ENCODE measurements around the gene IGFBP2. TPM values are rescaled to one million over a fixed set of nuclear protein-coding genes. Genes with fewer than 3 reads are reported as not detected.

Gene IGFBP2
- total and polyA plus RNA-seq, 2 experiments from 2014 or later = 451 to 476 TPM

DNA sequence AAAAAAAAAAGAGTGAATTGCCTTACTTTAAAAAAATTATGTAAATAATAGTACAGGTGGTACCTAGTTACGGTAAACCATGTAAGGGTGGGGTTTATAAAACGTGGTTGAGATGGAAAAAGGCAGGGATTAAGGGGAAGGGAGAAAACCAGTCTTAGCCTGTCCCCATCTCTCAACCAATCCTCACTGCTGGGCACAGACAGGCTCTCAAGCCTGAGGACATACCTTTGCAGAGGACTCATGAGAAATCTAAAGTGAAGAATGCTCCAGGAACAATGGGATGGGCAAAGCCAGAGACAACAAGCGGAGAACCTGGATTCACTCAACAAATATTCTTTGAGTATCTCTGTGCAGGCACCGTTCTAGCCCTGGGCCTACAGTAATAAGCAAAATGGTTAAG lies 3.4 kb upstream of the IGFBP2 start:
- H3K36me3 ChIP-seq = no peaks in the 10 kb centered on the region
- TF ChIP-seq, protein P1, sequence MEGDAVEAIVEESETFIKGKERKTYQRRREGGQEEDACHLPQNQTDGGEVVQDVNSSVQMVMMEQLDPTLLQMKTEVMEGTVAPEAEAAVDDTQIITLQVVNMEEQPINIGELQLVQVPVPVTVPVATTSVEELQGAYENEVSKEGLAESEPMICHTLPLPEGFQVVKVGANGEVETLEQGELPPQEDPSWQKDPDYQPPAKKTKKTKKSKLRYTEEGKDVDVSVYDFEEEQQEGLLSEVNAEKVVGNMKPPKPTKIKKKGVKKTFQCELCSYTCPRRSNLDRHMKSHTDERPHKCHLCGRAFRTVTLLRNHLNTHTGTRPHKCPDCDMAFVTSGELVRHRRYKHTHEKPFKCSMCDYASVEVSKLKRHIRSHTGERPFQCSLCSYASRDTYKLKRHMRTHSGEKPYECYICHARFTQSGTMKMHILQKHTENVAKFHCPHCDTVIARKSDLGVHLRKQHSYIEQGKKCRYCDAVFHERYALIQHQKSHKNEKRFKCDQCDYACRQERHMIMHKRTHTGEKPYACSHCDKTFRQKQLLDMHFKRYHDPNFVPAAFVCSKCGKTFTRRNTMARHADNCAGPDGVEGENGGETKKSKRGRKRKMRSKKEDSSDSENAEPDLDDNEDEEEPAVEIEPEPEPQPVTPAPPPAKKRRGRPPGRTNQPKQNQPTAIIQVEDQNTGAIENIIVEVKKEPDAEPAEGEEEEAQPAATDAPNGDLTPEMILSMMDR (IDR thresholded peaks at IDR 0.05; ENCODE audit: low read depth, low read length) = no peak
- no peaks in the 10 kb centered on the region for H3K27me3 ChIP-seq
- no peak for DNase-seq (ENCODE audit: low read depth in 1 of 2, low spot score in 1 of 2)
- H3K4me1 ChIP-seq (ENCODE audit: low read depth) = peaks cover 3% of the 10 kb centered on the region
- no peak overlapping the region for H3K4me3 ChIP-seq
- no peaks in the 10 kb centered on the region for H3K9me3 ChIP-seq (ENCODE audit: low read depth)
- no peak overlapping the region for H3K27ac ChIP-seq

DNA sequence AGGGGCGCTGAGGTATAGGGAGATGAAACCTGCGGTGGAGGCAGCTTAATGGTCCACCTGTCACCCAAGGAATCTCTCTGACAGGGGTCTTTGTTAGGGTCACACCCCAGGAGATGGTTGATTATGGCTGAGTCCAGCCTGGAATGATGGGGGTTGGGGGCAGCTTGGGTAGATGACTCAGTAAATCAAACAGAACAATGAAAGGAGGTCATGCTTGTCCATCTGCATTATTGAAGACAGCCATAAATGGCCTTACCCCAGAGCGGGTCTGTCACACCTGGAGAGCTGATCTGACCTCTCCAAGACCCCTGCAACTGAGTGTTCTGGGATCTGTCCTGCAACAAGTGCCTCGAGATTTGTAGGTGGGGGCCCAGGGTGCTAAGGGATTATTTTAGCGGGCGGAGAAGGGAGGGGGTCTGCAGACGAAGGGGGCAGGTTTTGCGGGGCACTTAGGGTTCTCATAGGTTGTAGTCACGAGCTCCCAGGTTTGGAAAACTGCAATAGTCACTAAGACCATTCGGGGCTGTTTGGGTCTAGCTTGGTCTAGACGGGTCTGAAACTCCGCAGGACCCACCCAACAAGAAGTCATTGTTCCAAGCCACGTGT lies 771 bp upstream of the IGFBP2 start:
- Histone ChIP-seq H3K4me3 (peak overlapping the region; percentile 92), H3K27ac (peak overlapping the region; percentile 49), H3K9me3 (ENCODE audit: low read depth) (no peaks in the 10 kb centered on the region), H3K36me3 (no peaks in the 10 kb centered on the region), H3K4me1 (ENCODE audit: low read depth) (peaks cover 26% of the 10 kb centered on the region), H3K27me3 (no peaks in the 10 kb centered on the region)
- TF ChIP-seq, protein P1 (IDR thresholded peaks at IDR 0.05; ENCODE audit: low read depth, low read length) = no peak
- DNase-seq (ENCODE audit: low read depth in 1 of 2, low spot score in 1 of 2) = peak in 1 of 2 donors; percentile 36

DNA sequence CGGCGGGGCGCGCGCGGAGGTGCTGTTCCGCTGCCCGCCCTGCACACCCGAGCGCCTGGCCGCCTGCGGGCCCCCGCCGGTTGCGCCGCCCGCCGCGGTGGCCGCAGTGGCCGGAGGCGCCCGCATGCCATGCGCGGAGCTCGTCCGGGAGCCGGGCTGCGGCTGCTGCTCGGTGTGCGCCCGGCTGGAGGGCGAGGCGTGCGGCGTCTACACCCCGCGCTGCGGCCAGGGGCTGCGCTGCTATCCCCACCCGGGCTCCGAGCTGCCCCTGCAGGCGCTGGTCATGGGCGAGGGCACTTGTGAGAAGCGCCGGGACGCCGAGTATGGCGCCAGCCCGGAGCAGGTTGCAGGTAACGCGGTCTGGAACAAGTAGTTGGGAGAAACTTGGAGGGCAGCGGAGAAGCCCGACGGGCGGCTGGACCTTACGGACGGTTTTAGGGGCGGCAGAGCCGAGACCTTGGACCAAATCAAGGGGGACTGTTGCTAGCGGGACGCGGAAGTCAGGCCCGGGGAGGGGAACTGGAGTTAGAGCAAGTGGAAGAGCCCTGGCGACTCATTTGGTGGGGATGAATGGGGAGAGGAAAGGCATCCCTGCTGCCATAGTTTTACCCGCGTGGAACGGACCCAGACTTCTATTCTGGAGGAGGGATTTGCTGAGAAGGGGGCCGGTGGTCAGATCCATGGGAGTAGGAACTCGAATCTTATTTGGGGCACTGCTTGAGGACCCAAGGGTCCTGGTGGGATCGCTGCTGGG lies 573 bp downstream of the IGFBP2 start:
- no peaks in the 10 kb centered on the region for H3K9me3 ChIP-seq (ENCODE audit: low read depth)
- TF ChIP-seq, protein P1 (IDR thresholded peaks at IDR 0.05; ENCODE audit: low read depth, low read length) = no peak
- peaks cover 27% of the 10 kb centered on the region for H3K4me1 ChIP-seq (ENCODE audit: low read depth)
- DNase-seq (ENCODE audit: low read depth in 1 of 2, low spot score in 1 of 2) = peak in 1 of 2 donors; percentile 62
- no peaks in the 10 kb centered on the region for H3K36me3 ChIP-seq
- H3K27me3 ChIP-seq = no peaks in the 10 kb centered on the region
- no peak overlapping the region for H3K27ac ChIP-seq
- H3K4me3 ChIP-seq = peak overlapping the region; percentile 92

DNA sequence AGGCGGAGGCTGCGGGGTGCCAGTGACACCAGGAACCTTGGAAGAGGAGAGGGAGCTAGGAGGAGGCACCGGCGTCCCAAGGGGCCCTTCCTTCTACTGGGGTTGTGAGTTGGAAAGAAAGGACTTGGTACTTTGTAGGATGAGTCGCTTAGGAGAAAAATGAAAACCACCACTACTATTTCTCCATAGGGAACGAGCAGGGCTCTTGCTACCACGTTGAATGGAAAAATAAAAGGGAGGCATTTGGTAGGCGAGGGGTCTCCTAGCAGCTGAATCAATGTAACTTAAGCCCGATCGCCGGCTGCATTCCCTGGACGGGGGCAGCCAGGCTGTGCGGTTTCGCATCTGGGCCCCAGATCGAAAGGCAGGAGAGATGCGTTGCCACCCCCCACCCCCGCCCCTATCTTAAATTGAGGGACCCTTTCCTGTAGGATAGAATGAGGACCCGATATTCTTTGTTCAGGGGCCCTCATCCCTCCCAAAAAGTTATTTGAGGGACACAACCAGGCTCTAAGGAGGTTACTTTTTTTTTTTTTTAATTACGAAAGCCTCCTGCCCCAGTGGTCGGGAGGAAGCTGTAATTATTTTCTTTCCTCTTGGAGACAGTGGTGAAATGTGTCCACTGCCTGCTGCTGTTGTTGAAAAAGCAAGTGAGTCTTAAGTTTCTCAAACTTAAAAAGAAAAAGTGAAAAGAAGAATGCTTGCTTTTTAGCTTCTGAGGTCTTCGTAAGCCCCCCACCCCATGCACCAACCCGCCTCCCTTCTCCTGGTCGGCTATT lies 1.3 kb downstream of the IGFBP2 start:
- H3K27me3 ChIP-seq = no peaks in the 10 kb centered on the region
- no peaks in the 10 kb centered on the region for H3K36me3 ChIP-seq
- DNase-seq (ENCODE audit: low read depth in 1 of 2, low spot score in 1 of 2) = peak; percentile 26 to 40
- no peaks in the 10 kb centered on the region for H3K9me3 ChIP-seq (ENCODE audit: low read depth)
- TF ChIP-seq, protein P1 (IDR thresholded peaks at IDR 0.05; ENCODE audit: low read depth, low read length) = no peak
- peak overlapping the region; percentile 92 for H3K4me3 ChIP-seq
- H3K27ac ChIP-seq = no peak overlapping the region
- peaks cover 27% of the 10 kb centered on the region for H3K4me1 ChIP-seq (ENCODE audit: low read depth)

DNA sequence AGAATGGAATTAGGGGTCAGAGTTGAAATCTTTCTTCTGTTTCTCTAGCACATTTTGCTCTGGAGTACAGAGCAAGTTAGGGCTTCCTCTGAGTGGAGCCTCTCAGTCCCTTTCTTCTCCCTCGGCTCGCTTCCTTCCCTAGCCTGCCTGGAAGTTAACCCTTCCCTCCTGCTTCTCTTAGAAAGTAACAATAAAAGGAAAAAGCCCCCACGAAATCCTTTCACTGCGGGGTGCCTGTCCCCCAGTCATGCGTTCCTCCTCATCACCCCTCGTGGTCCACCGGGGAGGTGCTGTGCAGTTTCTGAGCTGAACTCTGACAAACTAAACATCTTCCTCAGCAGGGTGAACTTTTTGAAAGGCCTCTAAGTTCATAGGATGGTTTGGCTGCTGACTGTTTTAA lies 2.0 kb downstream of the IGFBP2 start:
- no peak overlapping the region for H3K27ac ChIP-seq

More for the DNA sequence above, 2.0 kb downstream of the IGFBP2 start:
- Histone ChIP-seq H3K9me3 (ENCODE audit: low read depth) (no peaks in the 10 kb centered on the region), H3K36me3 (no peaks in the 10 kb centered on the region), H3K4me3 (peak overlapping the region; percentile 92), H3K27me3 (no peaks in the 10 kb centered on the region), H3K4me1 (ENCODE audit: low read depth) (peaks cover 27% of the 10 kb centered on the region)
- TF ChIP-seq, protein P1 (IDR thresholded peaks at IDR 0.05; ENCODE audit: low read depth, low read length) = no peak
- no peak for DNase-seq (ENCODE audit: low read depth in 1 of 2, low spot score in 1 of 2)

Measured in cardiac muscle cell (in vitro differentiated cells and primary cell).